MM.1S (cell line): ENCODE data around the gene IRS1.

Experiments used
- CTCF ChIP-seq: fragments of 300-600 bp; sonication (generic); IDR thresholded peaks from 2 replicates; pipeline ENCODE4 v1.5.1; 2016; ENCODE audit warnings: antibody characterized with exemption, low read length, mixed read lengths
- EZH2 ChIP-seq: fragments of 300-600 bp; sonication (generic); optimal IDR thresholded peaks from 2 replicates; pipeline ENCODE3; 2017; ENCODE audit warnings: low read depth, mild to moderate bottlenecking, antibody characterized with exemption, low read length, mixed read lengths
- EZH2phosphoT487 ChIP-seq: fragments of 300-600 bp; sonication (generic); IDR thresholded peaks from 2 replicates; pipeline ENCODE4 v1.6.1; 2018; ENCODE audit warnings: antibody characterized with exemption, low read length

DNA sequence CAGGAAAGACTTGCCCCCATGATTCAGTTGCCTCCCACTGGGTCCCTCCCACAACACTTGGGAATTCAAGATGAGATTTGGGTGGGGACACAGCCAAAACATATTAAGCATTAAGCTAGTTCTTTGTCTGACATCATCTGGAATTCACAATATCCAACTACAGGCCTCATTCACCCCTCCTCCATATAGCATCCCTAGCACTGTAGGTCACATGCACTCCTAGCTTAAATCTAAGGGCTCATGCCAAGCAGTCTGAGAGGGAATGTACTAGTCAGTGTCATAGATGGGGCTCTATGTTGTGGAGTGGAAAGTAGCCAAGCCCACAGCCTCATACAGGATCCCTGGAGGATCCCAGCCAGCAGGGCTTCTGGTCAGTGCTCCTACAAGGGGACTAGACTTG is 92.1 kb downstream of the IRS1 start:
- TF ChIP-seq CTCF, result no peak
- TF ChIP-seq EZH2phosphoT487, result no peak
- no peak for TF ChIP-seq EZH2
